NCI-H187 treated with DMSO at 0.1 percent for 48 hours (cell line): ENCODE results near the gene SLC66A2.
"Not testable (repeated sequence)": the region's sequence is repeated elsewhere in the genome, so short reads cannot be mapped to it uniquely, and the experiment has no call there.

Experiments
- DNase-seq: peaks from one replicate; lab custom pipeline; 2025; lab: John Stamatoyannopoulos, UW

SLC66A2 gene

DNA sequence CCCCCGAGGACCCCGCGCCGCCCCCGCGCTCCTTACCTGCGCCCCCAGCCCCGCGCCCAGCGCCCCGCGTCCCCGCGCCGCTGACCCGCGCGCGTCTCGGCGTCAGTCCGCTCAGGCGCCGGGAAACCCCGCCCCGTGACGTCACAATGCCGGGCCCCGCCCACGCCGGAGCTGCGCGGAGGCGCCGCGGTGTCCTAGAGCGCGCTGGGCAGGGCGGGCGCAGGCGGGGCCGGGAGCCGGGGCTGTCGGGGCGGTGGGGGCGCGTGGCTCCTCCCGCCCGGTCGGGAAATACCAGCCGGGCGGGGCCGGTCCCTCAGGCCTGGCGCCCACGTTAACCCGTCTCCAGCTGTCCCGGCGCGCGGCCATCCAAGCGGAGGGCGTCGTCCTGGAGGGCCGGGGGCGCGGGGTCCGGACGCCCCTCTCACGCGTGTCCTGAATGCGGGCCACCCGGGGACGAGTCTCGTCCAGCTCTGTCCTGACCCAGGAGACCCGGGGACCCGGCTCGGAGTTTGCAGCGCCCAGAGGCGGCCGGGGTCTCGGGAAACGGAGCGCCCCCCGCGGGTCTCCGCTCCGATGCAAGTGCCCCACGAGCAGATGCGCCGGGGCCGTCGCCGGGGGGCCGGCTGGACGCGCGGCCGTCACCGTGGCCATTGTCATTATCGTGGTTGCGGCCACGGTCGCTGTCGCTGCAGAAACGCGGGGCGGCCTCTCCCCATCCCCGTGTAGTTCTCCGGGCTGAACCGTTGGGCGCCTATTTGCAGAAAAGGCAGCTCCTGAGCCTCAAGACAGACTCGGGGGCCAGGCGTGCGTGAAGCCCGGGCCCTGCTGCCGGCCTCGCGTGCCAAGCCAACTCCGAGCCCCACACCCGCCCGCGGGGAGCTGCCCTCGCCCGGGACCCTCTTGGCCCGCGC lies at the start of gene SLC66A2:
SLC66A2 (minus strand) TSS at position 109 of the 911 bp plus-strand sequence. CDS start 727 bp downstream, outside the sequence.
- no peak for DNase-seq

DNA sequence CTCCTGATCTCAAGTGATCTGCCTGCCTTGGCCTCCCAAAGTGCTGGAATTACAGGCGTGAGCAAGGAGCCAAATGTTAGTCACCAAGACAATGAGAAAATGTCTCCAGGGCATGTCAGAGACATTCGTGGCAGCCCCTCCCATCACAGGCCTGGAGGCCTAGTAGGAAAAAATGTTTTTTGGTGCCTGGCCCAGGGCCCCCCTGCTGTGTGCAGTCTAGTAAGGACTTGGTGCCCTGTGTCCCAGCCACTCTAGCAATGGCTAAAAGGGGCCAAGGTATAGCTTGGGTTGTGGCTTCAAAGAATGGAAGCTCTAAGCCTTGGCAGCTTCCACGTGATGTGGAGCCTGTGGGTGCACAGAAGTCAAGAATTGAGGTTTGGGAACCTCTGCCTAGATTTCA lies 49.4 kb upstream of the SLC66A2 start:
- no peak for DNase-seq

DNA sequence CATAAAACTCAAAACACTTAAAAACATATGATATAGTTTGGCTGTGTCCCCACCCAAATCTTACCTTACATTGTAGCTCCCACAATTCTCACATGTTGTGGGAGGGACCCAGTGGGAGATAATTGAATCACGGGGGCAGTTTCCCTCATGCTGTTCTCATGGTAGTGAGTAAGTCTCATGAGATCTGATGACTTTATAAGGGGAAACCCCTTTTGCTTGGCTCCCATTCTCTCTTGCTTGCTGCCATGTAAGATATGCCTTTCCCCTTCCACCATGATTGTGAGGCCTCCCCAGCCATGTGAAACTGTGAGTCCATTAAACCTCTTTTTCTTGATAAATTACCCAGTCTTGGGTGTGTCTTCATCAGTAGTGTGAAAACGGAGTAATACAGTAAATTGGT lies 48.2 kb upstream of the SLC66A2 start:
- DNase-seq: not testable (repeated sequence)

GRCh38 chr18:79991494-79991893 lies 40.0 kb upstream of the SLC66A2 start:
- no peak for DNase-seq

- DNase-seq: no peak
These were observed 37.7 kb upstream of the SLC66A2 start for GRCh38 chr18:79989195-79989497.

DNA sequence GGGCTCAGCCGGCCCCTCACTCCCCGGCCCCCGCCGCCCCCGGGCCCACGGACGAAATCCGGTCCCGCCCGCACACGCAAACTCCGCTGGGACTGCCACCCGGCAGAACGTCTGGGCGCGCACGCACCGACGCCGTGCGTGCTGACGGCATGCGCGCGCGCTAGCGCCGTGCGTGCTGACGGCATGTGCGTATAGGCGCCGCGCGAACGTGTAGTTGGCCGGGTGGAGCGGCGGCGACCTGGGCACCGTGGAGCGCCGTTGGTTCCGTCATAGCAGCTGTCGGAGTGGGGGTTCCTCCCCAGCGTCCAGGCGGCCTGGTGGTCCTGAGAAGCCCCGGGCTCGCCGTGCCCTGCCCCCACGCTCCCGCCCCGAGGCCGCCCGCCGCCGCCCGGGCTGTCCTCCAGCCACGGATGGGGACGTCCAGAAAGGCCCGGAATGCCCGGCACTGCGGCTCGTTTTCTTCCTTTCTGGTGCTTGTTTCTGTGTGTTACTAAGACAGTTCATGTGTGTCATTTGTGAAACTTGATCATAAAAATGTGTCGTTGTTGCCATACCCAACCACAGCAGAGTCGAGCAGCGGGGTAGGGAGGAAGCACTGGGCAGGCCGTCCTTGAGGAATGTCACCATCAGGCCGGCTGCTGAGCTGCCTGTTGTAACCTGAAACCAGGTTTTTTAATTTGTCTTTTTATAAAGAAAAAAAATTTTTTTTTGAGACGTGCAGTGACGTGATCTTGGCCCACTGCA lies 37.2 kb upstream of the SLC66A2 start, which contains the start of gene TXNL4A:
TXNL4A (minus strand) TSS at position 113 of the 744 bp plus-strand sequence. CDS start 171 bp downstream, outside the sequence.
- DNase-seq: no peak

- DNase-seq: no peak
These were observed 36.6 kb upstream of the SLC66A2 start for GRCh38 chr18:79988071-79988450.

DNA sequence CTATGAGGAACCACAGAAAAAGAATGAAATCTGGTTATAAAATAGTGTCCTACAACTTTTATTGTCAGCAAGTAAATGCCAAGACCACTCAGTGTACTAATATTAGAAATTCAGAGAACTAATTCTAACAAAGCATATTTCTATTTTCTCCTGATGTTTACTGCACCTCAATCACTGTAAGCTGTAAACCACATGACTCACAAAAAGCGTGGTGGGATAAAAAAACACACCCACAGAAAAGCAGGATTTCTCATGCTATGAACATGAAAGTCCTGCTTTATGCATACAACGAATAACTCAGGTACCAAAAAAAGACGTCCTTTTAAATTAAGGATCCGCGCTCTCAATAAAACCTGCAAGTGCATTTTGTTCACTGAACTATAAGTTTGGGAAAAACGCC lies 36.1 kb upstream of the SLC66A2 start:
- no peak for DNase-seq

DNA sequence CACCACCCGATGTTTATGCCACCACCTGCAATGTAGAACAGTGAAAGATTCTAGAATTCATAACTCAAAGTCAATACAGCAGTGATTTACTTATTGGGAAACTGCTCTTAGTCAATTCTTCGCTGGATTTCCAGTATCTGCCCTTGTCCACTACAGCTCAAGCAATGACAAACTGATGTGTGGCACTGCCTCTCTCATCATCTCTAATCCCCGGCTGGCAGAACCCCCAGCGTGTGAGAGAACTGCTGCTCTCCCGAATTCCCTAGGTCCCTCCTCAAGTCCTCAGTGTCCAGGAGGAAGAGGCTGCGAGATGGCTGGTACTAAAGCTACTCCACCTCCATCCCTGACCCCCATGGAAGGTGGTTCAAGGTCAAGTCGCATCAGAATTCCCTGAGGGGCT lies 35.3 kb upstream of the SLC66A2 start:
- DNase-seq: no peak

- DNase-seq: no peak
These were observed 33.7 kb upstream of the SLC66A2 start for GRCh38 chr18:79985172-79985571.

DNA sequence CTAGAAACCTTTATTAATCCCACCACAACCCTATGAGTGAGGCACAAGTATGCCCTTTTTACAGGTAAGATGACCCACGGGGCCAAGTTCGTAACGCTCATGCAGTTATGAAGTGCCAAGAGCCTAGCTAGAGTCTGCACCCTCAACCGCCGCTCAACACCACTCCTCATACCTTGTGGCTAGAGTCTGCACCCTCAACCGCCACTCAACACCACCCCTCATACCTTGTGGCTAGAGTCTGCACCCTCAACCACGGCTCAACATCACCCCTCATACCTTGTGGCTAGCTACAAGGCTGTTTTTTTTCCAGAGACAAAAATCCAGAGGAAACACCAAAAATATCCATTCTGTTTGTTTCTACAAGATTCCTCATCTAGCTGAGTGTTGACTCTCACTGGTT lies 32.3 kb upstream of the SLC66A2 start:
- no peak for DNase-seq

DNA sequence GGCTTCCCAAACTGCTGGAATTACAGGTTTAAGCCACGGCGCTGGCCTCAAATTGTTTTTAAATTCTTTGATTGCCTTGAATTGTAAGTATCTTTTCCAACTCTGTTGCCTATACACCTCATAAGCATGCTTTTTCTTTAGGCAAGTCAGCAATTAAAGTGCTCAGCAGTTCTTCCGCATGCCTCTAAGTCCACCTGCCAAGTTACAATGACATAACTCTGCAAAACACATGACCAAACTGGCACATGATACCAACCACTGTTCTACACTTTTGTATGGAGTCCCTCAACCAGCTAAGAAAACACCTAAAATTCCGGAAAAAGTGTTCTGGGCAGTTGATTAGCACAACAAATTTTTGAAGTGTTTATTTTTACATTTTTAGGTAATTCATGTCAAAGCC lies 31.8 kb upstream of the SLC66A2 start:
- no peak for DNase-seq

- no peak for DNase-seq
These were observed 31.3 kb upstream of the SLC66A2 start for GRCh38 chr18:79982736-79983135.

DNA sequence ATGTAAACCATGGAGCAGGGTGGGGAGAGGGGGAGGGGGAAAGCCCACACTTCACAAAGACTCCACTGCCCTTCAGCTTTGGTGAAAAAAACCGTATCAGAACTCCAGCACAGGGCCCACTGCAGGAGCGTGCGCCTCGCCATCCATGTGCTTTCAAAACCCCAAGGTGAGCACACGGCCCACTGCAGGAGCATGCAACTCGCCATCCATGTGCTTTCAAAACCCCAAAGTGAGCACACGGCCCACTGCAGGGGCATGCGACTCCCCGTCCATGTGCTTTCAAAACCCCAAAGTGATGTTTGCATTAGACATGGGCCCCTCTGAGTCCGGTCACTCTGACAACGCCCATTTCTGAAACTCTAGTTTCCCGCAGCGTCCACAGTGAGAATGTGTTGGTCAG lies 29.1 kb upstream of the SLC66A2 start:
- DNase-seq: no peak

- no peak for DNase-seq
These were observed 28.4 kb upstream of the SLC66A2 start for GRCh38 chr18:79979843-79980242.

- DNase-seq: no peak
These were observed 24.7 kb upstream of the SLC66A2 start for GRCh38 chr18:79975985-79976680.

DNA sequence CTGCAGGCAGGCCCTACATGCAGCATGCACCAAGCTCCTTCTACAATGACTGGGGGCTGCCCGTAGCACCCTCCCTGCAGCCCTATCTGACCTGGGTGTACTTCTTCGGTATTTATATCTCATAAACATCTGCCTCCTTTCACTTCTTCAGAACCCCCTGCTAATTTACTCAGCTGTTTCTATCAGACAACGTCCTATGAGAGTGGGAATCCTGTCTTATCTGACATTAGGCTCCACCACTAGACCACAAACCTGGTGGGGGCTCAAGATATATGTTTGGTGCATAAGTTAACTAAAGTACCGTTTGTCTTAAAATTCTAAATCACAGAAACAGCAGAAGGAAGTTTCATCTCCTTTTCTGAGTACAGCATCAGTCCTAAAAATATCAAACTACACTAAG lies 23.6 kb upstream of the SLC66A2 start:
- no peak for DNase-seq

- no peak for DNase-seq
These were observed 22.7 kb upstream of the SLC66A2 start for GRCh38 chr18:79974025-79974654.

DNA sequence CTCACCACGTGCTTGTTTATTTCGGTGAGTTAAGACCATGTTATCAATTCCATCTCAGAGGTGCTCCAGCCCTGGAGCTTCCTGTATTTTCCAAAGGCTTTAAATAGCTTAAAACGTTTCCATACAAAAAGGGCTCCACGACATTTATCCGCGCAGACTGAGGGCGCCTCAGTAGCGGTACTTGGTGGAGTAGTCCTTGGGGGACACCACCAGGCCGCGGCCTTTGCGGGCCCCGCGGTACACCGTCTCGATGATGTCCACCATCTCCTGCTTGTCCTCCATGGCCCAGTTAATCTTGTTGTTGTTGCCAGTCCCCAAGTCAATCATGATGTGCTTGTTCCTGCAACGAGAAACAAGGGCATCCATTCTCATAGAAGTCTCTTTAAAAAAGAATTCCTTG lies 22.1 kb upstream of the SLC66A2 start:
- DNase-seq: no peak

- DNase-seq: no peak
These were observed 21.3 kb upstream of the SLC66A2 start for GRCh38 chr18:79972720-79973119.

DNA sequence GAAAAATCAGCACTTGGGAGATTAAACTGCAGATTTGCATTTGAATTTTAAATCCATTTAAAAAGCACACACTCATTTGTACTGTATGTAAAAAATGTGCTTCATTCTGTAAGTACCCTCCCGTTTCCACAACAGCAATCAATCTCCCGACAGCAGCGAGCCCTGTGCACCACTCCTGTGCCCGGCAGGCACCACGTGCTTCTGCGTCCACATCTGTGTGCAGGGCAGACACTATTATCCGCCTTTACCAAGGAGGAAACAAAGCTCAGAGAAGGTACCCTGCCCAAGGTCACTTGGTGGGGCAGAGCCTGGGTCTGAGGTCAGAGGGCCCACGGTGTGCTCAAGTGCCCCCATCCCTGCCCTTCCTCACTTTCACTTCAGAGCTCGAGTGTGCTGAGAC lies 20.5 kb upstream of the SLC66A2 start:
- DNase-seq: no peak
